GM19328 (cell line): ENCODE data around the gene RPRML.
"Not testable (repeated sequence)": the region's sequence is repeated elsewhere in the genome, so short reads cannot be mapped to it uniquely, and the experiment has no call there.

ENCODE experiments used
- ATAC-seq: cut with Tn5 transposase; IDR thresholded peaks from one replicate; pipeline ENCODE4 v1.9.1; 2021; ENCODE audit warnings: mild to moderate bottlenecking, moderate library complexity; ENCODE audit not compliant: unreplicated experiment

Gene RPRML

DNA sequence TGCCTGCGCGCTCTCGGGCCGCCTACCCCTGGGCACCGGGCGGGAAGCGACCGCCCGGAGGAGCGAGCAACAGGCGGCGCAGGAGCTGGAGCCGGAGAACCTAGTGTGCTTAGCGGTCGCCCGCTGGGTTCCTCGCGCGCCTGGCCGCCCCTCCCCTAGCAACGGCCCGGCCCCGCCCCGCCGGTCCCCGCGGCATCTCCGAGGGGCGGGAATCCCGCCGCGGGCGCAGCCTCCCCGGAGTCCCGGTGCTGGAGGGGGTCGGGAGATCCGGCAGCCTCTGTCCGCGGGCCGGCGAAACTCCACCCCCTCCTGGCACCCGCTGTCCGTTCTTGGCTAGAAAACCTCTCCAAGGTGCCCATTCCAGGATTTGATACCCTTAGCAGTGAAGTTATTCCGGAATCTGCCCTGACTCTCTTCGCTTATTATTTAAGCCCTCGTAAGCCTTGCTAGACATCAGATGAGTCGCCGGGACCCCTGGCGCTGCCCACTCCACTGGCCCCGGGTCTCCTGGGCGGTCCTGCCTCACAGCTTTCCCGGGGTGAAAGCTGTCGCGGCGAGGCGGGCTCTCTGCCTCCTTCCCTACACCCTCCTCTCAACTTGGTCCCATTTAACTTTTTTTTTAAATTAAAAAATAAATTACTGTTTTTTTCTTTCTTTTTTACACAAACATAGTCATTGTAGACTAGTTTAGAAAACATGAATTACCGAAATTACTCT lies at the start of gene RPRML:
Gene RPRML, minus strand, starts transcription at position 107 of the 717 bp plus-strand sequence. CDS start 246 bp downstream, outside the sequence.
- ATAC-seq: no peak

DNA sequence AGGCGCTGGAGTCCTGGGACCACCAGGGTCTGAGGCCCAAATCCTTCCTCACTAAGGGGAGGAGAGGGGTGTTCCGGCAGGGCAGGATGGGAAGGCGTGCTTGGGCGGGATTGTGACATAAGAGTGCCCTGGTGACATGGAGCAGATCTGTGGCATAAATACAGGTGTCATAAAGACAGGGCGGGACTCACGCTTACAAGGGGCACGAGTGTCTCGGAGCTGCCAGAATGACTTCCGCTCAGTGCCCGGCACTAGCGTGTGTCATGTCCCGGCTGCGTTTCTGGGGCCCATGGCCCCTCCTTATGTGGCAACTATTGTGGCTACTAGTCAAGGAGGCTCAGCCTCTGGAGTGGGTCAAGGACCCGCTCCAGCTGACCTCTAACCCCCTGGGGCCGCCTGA lies 37.9 kb upstream of the RPRML start:
- not testable (repeated sequence) for ATAC-seq

DNA sequence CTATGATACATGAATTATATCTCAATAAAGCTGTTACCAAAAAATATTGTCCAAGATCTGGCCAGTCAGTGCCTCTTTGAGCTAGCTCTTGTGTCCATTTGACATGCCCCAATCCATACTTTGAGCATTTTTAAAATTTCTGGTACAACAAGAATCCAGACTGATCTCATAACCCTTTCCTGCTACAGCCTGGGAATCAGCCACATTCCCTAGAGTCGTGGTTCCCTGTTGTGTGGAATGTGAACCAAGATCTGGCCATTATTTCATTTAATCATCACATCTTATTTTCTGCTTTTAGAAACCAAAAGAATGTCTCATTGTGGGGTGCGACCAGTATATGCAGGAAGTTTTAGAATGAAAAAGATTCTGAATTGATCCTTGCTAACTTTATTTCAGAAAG lies 34.3 kb upstream of the RPRML start:
- ATAC-seq: no peak

DNA sequence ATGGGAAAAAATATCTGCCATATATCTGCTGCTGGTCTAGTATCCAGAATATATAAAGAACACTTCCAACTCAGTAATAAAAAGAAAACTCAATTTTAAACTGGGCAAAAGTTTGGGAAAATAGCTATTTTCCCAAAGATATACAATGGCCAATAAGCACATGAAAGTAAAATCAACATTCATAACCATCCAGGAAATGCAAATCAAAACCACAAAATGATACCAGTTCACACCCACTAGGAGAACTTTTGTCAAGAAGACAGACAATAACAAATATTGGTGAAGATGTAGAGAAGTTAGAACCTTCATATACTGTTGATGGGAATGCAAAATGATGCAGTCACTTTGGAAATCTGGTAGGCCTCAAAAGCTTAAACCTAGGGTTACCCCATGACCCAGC lies 33.4 kb upstream of the RPRML start:
- no peak for ATAC-seq

DNA sequence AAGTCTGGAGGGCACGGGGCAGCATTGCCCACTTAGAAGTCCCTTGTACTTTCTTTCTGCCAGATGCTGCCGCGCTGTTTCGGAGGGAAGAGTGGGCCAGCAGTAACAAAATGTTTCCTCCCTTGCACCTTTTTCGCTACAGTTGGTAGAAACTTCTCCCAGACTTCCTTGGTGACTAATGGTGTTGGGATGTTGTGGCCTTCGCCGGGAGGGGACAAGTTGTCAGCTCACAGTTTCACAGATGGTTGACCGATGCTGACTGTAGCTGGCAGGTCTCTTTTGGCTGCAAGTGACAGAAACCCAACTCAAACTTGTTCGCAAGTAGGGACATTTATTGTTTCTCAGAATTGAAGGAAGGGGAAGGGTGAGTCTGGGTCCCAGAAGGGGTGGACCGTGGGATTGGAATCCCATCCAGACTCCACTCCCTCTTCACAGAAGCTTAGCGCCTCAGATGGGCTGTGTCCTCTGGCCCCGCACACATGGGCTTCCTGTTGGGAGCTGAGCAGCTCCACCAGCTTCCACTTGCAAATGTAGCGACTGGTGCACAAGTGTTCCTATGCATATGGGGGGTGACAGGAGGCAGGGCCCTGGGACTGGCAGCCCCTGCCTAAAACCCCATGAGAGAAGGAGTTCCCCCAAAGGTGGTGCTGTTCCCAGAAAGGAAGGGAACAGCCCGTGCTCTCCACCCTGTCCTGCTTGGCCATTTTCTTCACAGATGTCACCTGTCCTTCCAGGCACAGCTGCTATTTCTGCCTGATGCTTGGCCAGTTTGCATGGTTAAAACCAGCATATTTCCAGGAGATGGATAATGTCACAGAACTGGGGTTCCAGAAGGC lies 30.9 kb upstream of the RPRML start:
- no peak for ATAC-seq

DNA sequence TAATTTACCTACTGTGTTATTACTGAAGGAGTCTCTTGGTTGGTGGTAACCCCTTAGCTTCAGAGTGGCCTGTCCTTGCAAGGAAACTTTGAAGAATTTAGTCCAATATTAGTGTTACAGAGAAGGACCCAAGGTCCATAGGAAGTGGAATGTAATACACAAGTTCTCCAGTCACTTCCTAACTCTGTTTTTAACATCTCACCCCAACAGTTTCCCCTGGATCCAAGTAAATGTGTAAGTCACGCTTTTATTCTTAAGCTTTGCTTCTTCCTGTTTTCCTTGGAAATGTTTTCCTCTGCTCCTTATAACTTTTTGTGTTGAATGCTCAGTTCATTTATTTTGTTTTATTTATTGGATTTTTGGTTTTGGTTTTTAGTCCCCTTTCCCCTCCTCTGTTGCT lies 25.9 kb upstream of the RPRML start:
- ATAC-seq: no peak

DNA sequence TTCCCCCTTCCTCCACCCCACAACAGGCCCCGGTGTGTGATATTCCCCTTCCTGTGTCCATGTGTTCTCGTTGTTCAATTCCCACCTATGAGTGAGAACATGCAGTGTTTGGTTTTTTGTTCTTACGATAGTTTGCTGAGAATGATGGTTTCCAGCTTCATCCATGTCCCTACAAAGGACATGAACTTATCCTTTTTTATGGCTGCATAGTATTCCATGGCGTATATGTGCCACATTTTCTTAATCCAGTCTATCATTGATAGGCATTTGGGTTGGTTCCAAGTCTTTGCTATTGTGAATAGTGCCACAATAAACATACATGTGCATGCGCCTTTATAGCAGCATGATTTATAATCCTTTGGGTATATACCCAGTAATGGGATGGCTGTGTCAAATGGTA lies 24.8 kb upstream of the RPRML start:
- not testable (repeated sequence) for ATAC-seq

DNA sequence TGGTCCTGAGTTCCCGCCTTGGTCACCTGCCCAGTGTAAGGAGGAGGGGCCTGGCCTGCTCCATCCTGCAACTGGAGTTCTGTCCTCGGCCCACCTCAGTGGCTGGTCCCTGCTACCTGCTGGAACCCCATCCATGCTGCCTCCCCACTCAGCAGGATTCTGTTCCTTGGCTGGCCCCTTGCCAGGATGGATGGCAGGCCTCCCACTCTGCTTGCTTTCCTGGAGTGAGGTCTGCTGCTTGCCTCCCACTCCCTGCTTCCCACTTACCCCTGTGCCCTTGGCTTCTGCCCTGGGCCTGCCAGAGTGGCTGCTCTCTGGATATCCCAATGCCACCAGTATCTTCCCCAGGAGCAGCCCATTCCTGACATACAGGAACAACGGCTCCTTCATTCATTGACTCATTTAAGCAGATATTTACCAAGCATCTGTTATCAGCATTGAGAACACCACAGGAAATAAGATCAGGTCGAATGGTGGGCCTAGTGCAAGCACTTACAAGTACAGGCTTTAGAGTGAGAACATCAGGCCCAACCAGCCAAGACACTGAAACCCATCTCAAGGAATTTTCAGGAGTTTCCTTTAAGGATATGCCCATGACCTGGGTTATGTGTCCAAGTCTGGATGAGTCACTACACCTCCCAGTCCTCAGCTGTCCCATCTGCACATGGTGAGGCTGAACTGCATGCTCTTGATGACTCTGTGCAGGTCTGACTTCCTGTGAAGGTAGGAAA lies 17.0 kb upstream of the RPRML start:
- ATAC-seq: no peak

DNA sequence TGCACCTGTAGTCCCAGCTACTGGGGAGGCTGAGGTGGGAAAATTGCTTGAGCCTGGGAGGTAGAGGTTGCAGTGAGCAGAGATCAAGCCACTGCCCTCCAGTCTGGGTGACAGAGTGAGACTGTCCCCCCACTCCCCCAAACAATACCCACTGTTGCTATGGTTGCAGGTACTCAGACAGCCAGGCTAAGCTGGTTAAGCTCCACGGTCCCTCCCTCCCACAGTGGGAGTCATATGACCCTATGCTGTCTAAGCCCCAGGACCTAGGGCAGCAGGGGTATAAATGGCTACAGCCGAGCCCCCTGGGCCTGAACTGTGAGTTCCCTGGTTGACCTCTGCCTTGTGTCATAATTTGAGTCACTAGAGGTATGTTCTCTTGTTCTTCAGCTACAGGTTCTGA lies 15.9 kb upstream of the RPRML start:
- ATAC-seq: no peak

DNA sequence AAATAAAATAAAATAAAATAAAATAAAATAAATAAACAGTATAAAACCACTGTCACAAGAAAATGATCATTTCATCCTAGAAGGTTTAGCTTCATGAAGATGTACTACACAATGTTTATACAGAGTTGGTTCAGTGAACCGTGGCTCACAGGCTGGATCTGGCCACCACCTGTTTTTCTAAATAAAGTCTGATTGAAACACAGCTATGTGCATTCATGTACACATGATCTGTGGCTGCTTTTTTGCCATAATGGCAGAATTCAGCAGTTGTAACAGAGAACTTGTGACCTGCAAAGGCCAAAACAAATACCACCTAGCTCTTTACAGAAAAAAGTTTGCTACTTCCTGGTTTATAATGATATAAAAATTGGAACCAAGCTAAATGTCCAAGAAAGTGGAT lies 12.6 kb upstream of the RPRML start:
- ATAC-seq: no peak

DNA sequence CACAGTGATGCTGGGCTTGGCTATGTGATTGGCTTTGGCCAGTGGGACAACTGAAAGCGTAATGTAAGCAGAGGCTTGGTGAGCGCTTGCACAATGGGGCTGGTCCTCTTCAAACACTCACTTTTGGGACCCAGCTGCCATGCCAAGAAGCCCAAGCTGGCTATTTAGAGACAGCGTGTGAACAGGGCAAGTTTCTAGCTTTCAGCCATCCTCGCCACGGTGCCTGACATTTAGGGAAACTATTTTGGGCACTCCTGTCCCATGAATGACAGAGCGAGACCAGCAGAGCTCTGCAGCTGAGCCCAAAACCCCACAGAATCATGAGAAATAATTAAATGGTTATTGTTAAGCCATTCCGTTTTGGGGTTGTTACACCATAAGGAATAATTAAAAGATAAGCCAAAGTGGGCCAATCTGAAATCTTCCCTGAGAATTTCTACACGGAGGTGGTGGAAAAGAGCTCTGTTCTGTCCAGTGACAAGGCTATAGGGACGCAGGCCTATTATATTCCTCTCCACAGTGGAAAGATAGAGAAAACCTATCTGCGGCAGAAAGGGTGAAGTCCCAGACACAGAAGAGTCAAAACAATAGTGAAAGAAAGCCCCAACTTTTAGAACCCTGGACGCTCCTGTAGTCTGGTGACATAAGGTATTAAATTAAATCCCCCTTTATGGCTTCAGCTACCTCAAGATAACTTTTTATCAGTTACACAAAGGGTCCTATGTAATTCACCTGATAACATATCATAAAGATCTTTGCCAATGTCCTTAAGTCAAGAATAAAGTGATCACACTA lies 10.8 kb upstream of the RPRML start:
- no peak for ATAC-seq

DNA sequence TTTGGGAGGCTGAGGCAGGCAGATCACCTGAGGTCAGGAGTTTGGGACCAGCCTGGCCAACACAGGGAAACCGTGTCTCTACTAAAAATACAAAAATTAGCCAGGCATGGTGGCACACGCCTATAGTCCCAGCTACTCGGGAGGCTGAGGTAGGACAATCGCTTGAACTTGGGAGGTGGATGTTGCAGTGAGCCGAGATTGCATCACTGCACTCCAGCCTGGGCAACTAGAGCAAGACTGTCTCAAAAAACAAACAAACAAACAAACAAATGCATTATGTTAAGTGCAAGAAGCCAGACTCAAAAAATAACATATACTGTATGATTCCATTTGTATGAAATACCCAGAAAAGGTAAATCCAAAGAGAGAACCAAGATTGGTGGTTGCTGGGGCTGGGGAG lies 8.9 kb upstream of the RPRML start:
- not testable (repeated sequence) for ATAC-seq

DNA sequence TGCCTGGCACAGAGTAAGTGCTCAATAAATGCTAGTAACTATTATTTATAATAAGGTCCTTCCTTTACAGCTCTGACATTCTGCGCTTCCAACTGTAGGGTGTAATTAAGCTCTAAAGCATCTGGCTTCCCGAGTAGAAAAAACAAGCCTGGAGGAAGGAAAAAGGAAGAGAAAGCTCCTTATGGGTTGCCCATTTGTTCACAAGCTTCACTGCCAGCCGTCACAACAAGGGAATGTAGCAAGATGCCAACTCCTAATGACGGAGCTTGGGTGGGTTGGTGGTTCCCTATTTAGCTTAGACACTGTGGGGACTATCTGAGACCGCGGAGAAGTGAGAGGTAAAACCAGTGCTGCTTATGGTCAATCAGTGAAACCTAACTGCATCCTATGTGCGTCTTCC lies 7.3 kb upstream of the RPRML start:
- ATAC-seq: no peak

DNA sequence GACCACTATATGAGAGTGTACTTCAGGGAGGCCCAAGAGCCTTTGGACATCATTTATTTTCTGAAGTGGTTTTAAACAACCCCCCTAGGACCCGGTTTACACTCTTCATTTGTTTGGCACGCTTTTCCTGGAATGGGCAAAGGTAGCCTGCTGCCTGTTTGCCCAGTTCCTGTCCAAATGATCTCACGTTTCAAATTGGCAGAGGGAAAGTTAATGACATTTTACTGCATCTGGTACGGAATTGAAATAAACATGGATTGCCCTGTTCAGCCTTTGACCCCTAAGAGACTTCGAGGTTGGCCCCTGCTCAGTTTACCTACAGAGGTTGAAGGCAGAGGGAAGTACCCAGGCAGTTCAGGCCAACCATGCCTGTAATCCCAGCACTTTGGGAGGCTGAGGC lies 5.8 kb upstream of the RPRML start:
- ATAC-seq: no peak

DNA sequence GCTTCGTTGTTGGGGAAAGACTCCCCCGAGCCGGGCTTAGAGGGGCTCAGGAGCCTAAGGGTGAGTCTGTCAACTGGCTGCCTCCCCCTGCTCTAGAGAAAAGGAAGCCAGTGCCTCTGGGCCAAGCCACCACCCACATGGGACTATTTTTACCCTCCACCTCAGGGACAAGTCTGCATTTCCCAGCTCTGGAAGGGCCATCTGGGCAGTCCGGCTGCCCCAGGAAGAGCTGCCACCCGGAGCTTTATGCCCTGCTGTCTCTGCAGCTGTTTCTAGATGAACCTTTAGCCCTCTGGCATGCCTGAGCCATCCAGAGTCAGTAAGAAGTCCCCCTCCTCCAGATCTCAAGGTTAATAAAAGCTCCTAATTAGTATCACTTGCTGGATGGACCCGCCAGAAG lies 5.3 kb upstream of the RPRML start:
- no peak for ATAC-seq

DNA sequence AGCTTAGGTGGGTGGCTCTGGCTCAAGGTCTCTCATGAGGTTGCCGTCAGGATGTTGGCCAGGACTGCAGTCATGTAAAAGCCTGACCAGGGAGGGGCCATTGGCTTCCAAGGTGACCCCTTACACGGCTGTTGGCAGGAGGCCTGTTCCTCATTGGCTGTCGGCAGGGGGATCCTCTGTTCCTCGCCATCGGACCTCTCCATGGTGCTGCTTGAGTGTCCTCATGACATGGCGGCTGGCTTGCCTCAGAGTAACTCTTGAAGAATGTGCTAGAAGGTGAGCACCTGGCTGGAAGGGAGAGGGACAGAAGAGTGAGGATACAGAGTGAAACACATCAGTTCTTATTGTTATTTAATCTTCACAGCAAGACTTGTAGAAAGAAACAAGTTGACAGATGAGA lies 4.7 kb upstream of the RPRML start:
- no peak for ATAC-seq

DNA sequence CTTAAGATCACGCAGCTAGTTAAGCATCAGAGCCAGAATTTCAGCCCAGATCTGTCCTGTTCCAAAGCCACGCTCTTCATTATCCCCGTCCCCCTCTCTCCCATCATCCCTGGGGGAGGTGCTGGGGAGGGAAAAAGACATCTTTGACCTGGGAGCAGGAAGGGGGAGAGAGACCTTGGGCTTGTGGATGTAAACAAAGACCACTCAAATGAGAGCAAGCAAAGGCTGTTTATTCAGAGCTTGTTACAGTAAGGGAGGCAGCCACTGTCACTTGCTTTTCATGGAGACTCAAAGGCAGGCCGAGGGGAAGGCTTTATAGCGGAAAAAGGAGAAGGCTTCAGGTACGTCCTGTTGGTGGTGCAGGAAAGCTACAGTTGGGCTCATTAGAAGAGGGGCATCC lies 3.5 kb upstream of the RPRML start:
- ATAC-seq: no peak

DNA sequence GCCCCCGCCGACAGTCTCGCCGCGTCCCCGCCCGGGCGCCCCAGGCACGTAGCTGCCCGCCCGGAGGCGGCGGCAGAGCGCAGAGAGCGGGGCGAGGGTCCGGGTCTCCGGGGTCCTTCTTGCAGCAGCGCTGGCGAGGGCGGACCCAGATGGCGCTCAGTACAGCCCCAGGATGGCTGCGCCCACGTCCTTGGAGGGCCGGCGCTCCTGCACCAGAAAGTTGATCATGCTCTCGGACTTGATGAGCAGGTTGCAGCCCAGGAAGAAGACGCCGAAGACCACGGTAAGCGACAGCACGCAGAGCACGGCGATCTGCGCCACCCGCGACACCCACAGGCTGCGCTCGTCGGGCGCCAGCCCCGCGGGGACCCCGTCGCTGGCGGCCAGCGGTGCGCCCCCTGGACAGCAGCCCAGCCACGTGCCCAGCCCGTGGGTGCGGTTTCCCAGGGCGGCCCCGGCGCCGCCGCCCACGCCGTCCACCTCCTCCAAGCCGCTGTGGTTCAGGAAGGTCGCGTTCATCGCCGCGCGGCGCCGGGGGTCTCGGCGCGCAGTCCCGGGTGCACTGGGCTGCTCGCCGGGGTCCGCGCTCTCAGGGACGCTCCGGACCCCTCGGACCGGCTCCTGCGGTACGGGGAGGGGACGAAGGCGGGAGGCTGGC lies 435 bp downstream of the RPRML start:
- no peak for ATAC-seq

DNA sequence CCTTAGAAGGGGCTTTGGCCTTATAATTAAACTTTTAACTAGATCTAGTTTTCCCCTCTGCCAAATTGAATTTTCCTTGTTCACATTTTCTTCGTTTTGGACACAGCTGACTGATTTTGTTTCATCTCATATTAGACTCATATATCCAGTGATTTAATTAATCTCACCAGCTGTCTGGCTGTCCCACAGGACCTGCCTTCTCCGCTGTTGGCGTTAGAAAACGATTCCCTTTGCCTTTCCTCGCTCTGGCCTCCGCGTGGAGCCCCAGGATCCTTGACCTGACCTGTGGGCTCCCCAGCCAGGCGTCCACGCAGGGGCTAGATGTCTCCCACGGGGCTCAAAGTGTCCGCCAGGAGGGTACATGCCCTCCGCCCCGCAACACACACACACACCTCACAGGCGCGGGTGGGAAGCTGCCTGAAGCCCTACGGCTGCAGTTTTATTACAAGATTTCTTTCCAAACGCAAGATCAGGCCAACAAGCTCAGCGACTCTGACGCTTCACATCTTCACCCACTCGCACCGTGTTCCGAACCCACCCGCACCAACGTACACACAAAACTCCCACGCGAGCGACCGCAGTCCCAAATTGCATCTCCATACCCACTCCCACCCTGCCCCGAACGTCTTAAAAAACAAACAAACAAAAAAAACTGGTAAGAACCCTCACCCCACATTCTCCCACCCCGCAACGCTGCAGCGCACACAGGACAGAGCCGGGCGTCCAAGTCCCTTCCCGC lies 1.1 kb downstream of the RPRML start:
- ATAC-seq: no peak

DNA sequence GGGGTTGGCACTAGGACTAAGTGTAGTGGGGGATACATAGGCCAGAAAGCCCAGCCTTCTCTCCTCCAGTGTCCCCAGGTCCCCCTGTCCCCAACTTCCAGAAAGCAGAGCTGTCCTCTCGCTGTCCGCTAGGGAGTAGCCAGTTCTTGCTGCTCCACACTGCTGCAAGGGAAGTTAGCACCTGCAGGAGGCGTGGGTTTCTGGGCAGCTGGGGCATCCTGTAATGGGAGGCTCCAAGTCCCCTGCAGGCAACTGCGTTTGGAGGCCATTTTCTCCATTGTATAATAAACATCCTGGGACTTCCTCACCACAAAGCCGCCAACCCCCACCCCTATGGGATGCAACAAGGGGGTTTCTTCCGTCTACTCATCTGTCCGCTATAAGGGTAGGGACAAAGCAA lies 1.7 kb downstream of the RPRML start:
- no peak for ATAC-seq
